Loucy (cell line): ENCODE measurements around the gene NPEPL1.
"Not testable (repeated sequence)": the region's sequence is repeated elsewhere in the genome, so short reads cannot be mapped to it uniquely, and the experiment has no call there.

Source experiments
- EZH2phosphoT487 ChIP-seq: fragments of 200-600 bp; IDR thresholded peaks from 2 replicates; pipeline ENCODE4 v1.6.1; 2018; ENCODE audit warnings: antibody characterized with exemption, mild to moderate bottlenecking, moderate library complexity, borderline replicate concordance
- TF ChIP-seq, protein P1 (sequence below): fragments of 200-600 bp; sonication (generic); conservative IDR thresholded peaks from 2 replicates; pipeline ENCODE4 v1.5.1; 2014; ENCODE audit warnings: mild to moderate bottlenecking, antibody characterized with exemption, low read length

DNA sequence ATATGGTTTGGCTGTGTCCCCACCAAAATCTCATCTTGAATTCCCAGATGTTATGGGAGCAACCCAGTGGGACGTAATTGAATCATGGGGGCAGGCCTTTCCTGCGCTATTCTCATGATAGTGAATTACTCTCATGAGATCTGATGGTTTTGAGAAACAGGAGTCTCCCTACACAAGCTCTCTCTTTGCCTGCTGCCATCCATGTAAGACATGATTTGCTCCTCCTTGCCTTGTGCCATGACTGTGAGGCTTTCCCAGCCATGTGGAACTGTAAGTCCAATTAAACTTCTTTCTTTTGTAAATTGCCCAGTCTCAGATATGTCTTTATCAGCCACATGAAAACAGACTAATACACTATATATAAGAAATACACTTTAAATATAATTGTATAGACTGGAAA lies 33.6 kb downstream of the NPEPL1 start:
- TF ChIP-seq, protein P1, sequence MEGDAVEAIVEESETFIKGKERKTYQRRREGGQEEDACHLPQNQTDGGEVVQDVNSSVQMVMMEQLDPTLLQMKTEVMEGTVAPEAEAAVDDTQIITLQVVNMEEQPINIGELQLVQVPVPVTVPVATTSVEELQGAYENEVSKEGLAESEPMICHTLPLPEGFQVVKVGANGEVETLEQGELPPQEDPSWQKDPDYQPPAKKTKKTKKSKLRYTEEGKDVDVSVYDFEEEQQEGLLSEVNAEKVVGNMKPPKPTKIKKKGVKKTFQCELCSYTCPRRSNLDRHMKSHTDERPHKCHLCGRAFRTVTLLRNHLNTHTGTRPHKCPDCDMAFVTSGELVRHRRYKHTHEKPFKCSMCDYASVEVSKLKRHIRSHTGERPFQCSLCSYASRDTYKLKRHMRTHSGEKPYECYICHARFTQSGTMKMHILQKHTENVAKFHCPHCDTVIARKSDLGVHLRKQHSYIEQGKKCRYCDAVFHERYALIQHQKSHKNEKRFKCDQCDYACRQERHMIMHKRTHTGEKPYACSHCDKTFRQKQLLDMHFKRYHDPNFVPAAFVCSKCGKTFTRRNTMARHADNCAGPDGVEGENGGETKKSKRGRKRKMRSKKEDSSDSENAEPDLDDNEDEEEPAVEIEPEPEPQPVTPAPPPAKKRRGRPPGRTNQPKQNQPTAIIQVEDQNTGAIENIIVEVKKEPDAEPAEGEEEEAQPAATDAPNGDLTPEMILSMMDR, result not testable (repeated sequence)
- not testable (repeated sequence) for TF ChIP-seq EZH2phosphoT487
